Gastroesophageal sphincter (tissue), 4 donors: ENCODE data around the gene TMEM100. TPM values are rescaled to one million over a fixed set of nuclear protein-coding genes. Genes with fewer than 3 reads are reported as not detected.

Experiments
- ATAC-seq: fragments of 150-250 bp; one replicate; pipeline ENCODE4 v1.9.1; 2016; ENCODE audit warnings: mild to moderate bottlenecking, moderate library complexity
- H3K27ac ChIP-seq, 4 donors: fragments of 200-600 bp; sonication (generic) in 3 of 4; 1 replicate in 3 of 4; 2 replicates in 1 of 4; pipeline ENCODE4 v1.5.1; 2016 to 2019
- H3K27me3 ChIP-seq: fragments of 200-600 bp; sonication (generic); one replicate; pipeline ENCODE4 v1.5.1; 2019
- H3K36me3 ChIP-seq, 2 donors: fragments of 200-600 bp; sonication (generic); one replicate each; pipeline ENCODE4 v1.5.1; 2019; ENCODE audit warnings: control low read depth in 1 of 2
- H3K4me1 ChIP-seq, 3 donors: fragments of 200-600 bp; sonication (generic); 1 replicate in 2 of 3; 2 replicates in 1 of 3; pipeline ENCODE4 v1.5.1; 2016 to 2019; ENCODE audit warnings: control low read depth in 2 of 3
- H3K4me3 ChIP-seq, 2 donors: fragments of 200-600 bp; sonication (generic); one replicate each; pipeline ENCODE4 v1.5.1; 2019; ENCODE audit warnings: mild to moderate bottlenecking in 1 of 2, moderate library complexity in 1 of 2
- H3K9me3 ChIP-seq, 3 donors: fragments of 200-600 bp; sonication (generic); one replicate each; pipeline ENCODE4 v1.5.1; 2017 to 2019; ENCODE audit warnings: control low read depth in 2 of 3
- CTCF ChIP-seq, 4 experiments: fragments of 200-600 bp in 2 of 4; fragments of 450-650 bp in 2 of 4; sonication (generic) in 1 of 4; IDR thresholded peaks; one replicate each; pipeline ENCODE4 v1.5.1; 2017 to 2019; ENCODE audit warnings: antibody characterized with exemption in 4 of 4, mild to moderate bottlenecking in 2 of 4, moderate library complexity in 2 of 4
- EP300 ChIP-seq: sonication (generic); formaldehyde crosslinking; IDR thresholded peaks from one replicate; pipeline ENCODE4 v1.6.1; 2017; ENCODE audit warnings: antibody characterized with exemption, mild to moderate bottlenecking
- POLR2A ChIP-seq, 2 donors: fragments of 450-650 bp; IDR thresholded peaks; one replicate each; pipeline ENCODE4 v1.6.1; 2017; ENCODE audit warnings: antibody characterized with exemption in 2 of 2, mild to moderate bottlenecking in 2 of 2, moderate library complexity in 1 of 2
- POLR2AphosphoS5 ChIP-seq: sonication (generic); formaldehyde crosslinking; IDR thresholded peaks from one replicate; pipeline ENCODE4 v1.6.1; 2017; ENCODE audit warnings: antibody characterized with exemption
- WGBS, 2 donors: methylation state at CpG; one replicate each; pipeline ENCODE4 v1.1.5; 2018; ENCODE audit warnings: low coverage in 1 of 2; 5-methylcytosine and 5-hydroxymethylcytosine counted together
- total RNA-seq, 4 donors: library from RNA; depleted of rRNA; stranded (reverse); fragments of >200 nt; gene quantifications; one replicate each; pipeline ENCODE4 v1.1.0, GENCODE V29; 2016

Gene TMEM100
- total RNA-seq, 4 donors from 2014 or later: 3.7 to 63.8 (median 10.4) TPM

GRCh38 chr17:55692276-55692675 lies 30.4 kb downstream of the TMEM100 start:
- no peaks in the 10 kb centered on the region for H3K36me3 ChIP-seq
- H3K9me3 ChIP-seq: no peaks in the 10 kb centered on the region
- TF ChIP-seq POLR2AphosphoS5 (no peak), CTCF (IDR thresholded peaks at IDR 0.05) (no peak), EP300 (no peak), POLR2A (IDR thresholded peaks at IDR 0.05) (no peak)
- H3K27ac ChIP-seq: no peak overlapping the region
- 73 to 83% methylated on average over 2 of the region's 2 CpGs for WGBS, 2 donors
- no peak for ATAC-seq
- no peak overlapping the region for H3K4me3 ChIP-seq
- H3K27me3 ChIP-seq: no peaks in the 10 kb centered on the region
- peaks cover 7 to 27% (median 16%) of the 10 kb centered on the region in 3 donors for H3K4me1 ChIP-seq

GRCh38 chr17:55691666-55692065 lies 31.0 kb downstream of the TMEM100 start:
- Histone ChIP-seq H3K9me3 (no peaks in the 10 kb centered on the region), H3K27me3 (no peaks in the 10 kb centered on the region), H3K4me3 (no peak overlapping the region), H3K4me1 (peaks cover 7 to 27% (median 16%) of the 10 kb centered on the region in 3 donors), H3K27ac (no peak overlapping the region), H3K36me3 (no peaks in the 10 kb centered on the region)
- no peak for TF ChIP-seq EP300
- peak; percentile 39 for TF ChIP-seq POLR2AphosphoS5
- no peak for ATAC-seq

GRCh38 chr17:55690105-55690508 lies 32.6 kb downstream of the TMEM100 start:
- no peak for ATAC-seq
- Histone ChIP-seq H3K9me3 (no peaks in the 10 kb centered on the region), H3K27me3 (no peaks in the 10 kb centered on the region), H3K4me1 (peaks cover 7 to 27% (median 16%) of the 10 kb centered on the region in 3 donors), H3K36me3 (no peaks in the 10 kb centered on the region), H3K4me3 (no peak overlapping the region), H3K27ac (peak overlapping the region in 1 of 4 donors; percentile 24)
- WGBS, 2 donors: 58% methylated on average over 2 of the region's 2 CpGs
- TF ChIP-seq EP300 (no peak), CTCF (IDR thresholded peaks at IDR 0.05) (no peak), POLR2AphosphoS5 (no peak), POLR2A (IDR thresholded peaks at IDR 0.05) (no peak)

- Histone ChIP-seq H3K36me3 (no peaks in the 10 kb centered on the region), H3K27me3 (no peaks in the 10 kb centered on the region), H3K4me1 (peaks cover 7 to 26% (median 16%) of the 10 kb centered on the region in 3 donors), H3K27ac (no peak overlapping the region), H3K9me3 (no peaks in the 10 kb centered on the region), H3K4me3 (no peak overlapping the region)
- no peak for ATAC-seq
- 81 to 92% methylated on average over 4 of the region's 4 CpGs for WGBS, 2 donors
- no peak for TF ChIP-seq EP300
- TF ChIP-seq CTCF (IDR thresholded peaks at IDR 0.05): no peak
- no peak for TF ChIP-seq POLR2A (IDR thresholded peaks at IDR 0.05)
- TF ChIP-seq POLR2AphosphoS5: no peak
Measured at GRCh38 chr17:55689672-55690071, 33.0 kb downstream of the TMEM100 start.

DNA sequence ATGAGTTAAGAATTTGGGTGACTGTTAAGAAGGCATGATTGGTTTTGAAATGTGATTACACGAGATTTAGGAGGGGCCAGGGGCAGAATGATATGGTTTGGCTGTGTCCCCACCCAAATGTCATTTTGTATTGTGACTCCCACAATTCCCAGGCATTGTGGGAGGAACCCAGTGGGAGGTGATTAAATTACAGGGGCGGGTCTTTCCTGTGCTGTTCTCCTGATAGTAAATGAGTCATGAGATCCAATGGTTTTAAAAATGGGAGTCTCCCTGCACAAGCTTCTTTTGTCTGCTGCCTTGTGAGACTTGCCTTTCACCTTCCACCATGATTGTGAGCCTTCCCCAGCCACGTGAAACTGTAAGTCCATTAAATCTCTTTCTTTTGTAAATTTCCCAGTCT lies 34.6 kb downstream of the TMEM100 start:
- ATAC-seq: no peak
- H3K27ac ChIP-seq: no peak overlapping the region
- H3K9me3 ChIP-seq: no peaks in the 10 kb centered on the region
- no peak overlapping the region for H3K4me3 ChIP-seq
- TF ChIP-seq POLR2AphosphoS5 (no peak), POLR2A (IDR thresholded peaks at IDR 0.05) (no peak), CTCF (IDR thresholded peaks at IDR 0.05) (no peak), EP300 (no peak)
- no peaks in the 10 kb centered on the region for H3K36me3 ChIP-seq
- 65 to 78% methylated on average over 2 to 3 of the region's 3 CpGs for WGBS, 2 donors
- peaks cover 3 to 10% (median 4%) of the 10 kb centered on the region in 3 donors for H3K4me1 ChIP-seq
- H3K27me3 ChIP-seq: no peaks in the 10 kb centered on the region

DNA sequence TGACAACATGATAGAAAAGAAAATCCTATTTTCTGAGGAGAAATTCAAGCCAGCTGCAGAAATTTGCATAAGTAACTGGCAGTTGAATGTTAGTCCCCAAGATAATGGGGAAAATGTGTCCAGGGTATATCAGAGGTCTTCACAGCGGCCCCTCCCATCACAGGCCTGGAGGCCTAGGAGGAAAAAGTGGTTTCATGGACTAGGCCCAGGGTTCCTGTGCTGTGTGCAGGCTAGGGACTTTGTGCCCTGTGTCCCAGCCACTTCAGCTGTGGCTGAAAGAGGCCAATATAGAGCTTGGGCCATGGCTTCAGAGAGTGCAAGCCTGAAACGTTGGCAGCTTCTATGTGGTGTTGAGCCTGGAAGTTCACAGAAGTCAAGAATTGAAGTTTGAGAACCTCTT lies 35.6 kb downstream of the TMEM100 start:
- peaks cover 0 to under 1% (median 0%) of the 10 kb centered on the region in 3 donors for H3K4me1 ChIP-seq
- no peaks in the 10 kb centered on the region for H3K36me3 ChIP-seq
- H3K27ac ChIP-seq: no peak overlapping the region
- TF ChIP-seq CTCF (IDR thresholded peaks at IDR 0.05): no peak
- no peak for TF ChIP-seq EP300
- no peak for TF ChIP-seq POLR2A (IDR thresholded peaks at IDR 0.05)
- TF ChIP-seq POLR2AphosphoS5: no peak
- no peak overlapping the region for H3K4me3 ChIP-seq
- no peaks in the 10 kb centered on the region for H3K9me3 ChIP-seq
- 100% methylated on average over 1 of the region's 2 CpGs for WGBS, 2 donors
- no peaks in the 10 kb centered on the region for H3K27me3 ChIP-seq
- no peak for ATAC-seq
